ENCODE results near the gene OSBPL2. TPM values are rescaled to one million over a fixed set of nuclear protein-coding genes. Genes with fewer than 3 reads are reported as not detected.

The OSBPL2 gene
- total RNA-seq, 3 donors from 2014 or later (not counting 1 experiment from before 2014, with no cell fraction given) = 77.9 to 112 (median 104) TPM

DNA sequence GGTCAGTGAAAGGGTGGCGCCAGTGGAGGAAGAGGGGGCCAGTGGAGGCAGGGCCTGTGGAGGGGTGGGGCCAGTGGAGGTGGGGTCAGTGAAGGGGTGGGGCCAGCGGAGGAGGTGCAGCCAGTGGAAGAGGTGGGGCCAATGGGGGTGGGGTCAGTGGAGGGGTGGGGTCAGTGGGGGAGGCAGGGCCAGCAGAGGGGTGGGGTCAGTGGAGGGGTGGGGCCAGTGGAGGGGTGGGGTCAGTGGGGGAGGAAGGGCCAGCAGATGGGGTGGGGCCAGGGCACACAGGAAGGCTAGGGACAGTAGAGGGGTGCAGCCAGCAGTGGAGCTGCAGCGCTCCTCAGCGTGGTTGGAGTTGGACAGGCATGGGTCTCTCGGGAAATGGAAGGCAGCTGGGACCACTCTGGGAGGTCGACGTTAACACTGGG lies 83.2 kb downstream of the OSBPL2 start:
- intact Hi-C loops (cut with micrococcal nuclease) = no loop called here
- H3K9me3 ChIP-seq (ENCODE audit: control insufficient read depth, insufficient read depth, low read length) = no peaks in the 10 kb centered on the region
- TF ChIP-seq, protein P1, sequence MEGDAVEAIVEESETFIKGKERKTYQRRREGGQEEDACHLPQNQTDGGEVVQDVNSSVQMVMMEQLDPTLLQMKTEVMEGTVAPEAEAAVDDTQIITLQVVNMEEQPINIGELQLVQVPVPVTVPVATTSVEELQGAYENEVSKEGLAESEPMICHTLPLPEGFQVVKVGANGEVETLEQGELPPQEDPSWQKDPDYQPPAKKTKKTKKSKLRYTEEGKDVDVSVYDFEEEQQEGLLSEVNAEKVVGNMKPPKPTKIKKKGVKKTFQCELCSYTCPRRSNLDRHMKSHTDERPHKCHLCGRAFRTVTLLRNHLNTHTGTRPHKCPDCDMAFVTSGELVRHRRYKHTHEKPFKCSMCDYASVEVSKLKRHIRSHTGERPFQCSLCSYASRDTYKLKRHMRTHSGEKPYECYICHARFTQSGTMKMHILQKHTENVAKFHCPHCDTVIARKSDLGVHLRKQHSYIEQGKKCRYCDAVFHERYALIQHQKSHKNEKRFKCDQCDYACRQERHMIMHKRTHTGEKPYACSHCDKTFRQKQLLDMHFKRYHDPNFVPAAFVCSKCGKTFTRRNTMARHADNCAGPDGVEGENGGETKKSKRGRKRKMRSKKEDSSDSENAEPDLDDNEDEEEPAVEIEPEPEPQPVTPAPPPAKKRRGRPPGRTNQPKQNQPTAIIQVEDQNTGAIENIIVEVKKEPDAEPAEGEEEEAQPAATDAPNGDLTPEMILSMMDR (IDR thresholded peaks at IDR 0.05) = no peak
- DNase-seq = peak in 1 of 2 donors; percentile 30
- no peaks in the 10 kb centered on the region for H3K4me1 ChIP-seq (ENCODE audit: control insufficient read depth, insufficient read depth, low read length)
- Mint-ChIP-seq H3K9me3 (no peaks in the 10 kb centered on the region), H3K27me3 (ENCODE audit: low read depth in 2 of 2) (no peaks in the 10 kb centered on the region), H3K27ac (no peak overlapping the region), H3K4me1 (peaks cover 0 to 6% of the 10 kb centered on the region in 2 donors), H3K4me3 (no peak overlapping the region), H3K36me3 (no peaks in the 10 kb centered on the region)
- 95% methylated on average over 6 of the region's 7 CpGs for WGBS (ENCODE audit: insufficient coverage)
- H3K27me3 ChIP-seq (ENCODE audit: control insufficient read depth, insufficient read depth, low read length) = no peaks in the 10 kb centered on the region
- H3K27ac ChIP-seq (ENCODE audit: low read length) = no peak overlapping the region
- peak; percentile 36 to 73 (median 59) for ATAC-seq
- no peak overlapping the region for H3K4me3 ChIP-seq (ENCODE audit: low read length)
- no peaks in the 10 kb centered on the region for H3K36me3 ChIP-seq (ENCODE audit: control insufficient read depth, insufficient read depth, low read length)

DNA sequence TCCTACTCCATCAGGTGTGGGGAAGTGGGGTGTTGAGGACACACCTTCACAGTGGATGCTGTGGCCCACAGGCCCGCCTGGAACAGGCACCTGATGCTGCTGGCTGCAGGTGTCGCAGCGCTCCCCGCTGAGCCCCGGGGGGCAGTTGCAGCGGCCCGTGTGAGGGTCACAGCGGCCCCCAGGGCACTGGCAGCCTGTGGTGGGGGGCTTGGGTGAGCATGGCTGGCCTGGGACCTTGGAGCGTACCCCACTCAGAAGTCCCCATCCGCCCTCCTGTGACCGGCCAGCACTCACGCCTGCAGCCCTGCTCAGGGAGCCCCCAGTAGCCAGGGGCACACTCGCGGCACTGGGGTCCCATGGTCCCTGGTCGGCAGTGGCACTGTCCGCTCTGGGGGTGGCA lies 83.7 kb downstream of the OSBPL2 start:
- TF ChIP-seq, protein P1 (IDR thresholded peaks at IDR 0.05) = no peak
- Mint-ChIP-seq H3K4me3 (no peak overlapping the region), H3K36me3 (no peaks in the 10 kb centered on the region), H3K27me3 (ENCODE audit: low read depth in 2 of 2) (no peaks in the 10 kb centered on the region), H3K27ac (no peak overlapping the region), H3K9me3 (no peaks in the 10 kb centered on the region), H3K4me1 (peaks cover 0 to 6% of the 10 kb centered on the region in 2 donors)
- Histone ChIP-seq H3K9me3 (ENCODE audit: control insufficient read depth, insufficient read depth, low read length) (no peaks in the 10 kb centered on the region), H3K36me3 (ENCODE audit: control insufficient read depth, insufficient read depth, low read length) (no peaks in the 10 kb centered on the region), H3K27ac (ENCODE audit: low read length) (no peak overlapping the region), H3K27me3 (ENCODE audit: control insufficient read depth, insufficient read depth, low read length) (no peaks in the 10 kb centered on the region), H3K4me3 (ENCODE audit: low read length) (no peak overlapping the region), H3K4me1 (ENCODE audit: control insufficient read depth, insufficient read depth, low read length) (no peaks in the 10 kb centered on the region)
- intact Hi-C loops (cut with micrococcal nuclease) = no loop called here
- no peak for ATAC-seq
- WGBS (ENCODE audit: insufficient coverage) = 95% methylated on average over 16 of the region's 16 CpGs
- DNase-seq = no peak

- no peak overlapping the region for H3K27ac ChIP-seq (ENCODE audit: low read length)
- TF ChIP-seq, protein P1 (IDR thresholded peaks at IDR 0.05) = no peak
- WGBS (ENCODE audit: insufficient coverage) = 91% methylated on average over 15 of the region's 16 CpGs
- ATAC-seq (no peak), DNase-seq (no peak)
- H3K4me3 Mint-ChIP-seq = no peak overlapping the region
- no peaks in the 10 kb centered on the region for H3K9me3 ChIP-seq (ENCODE audit: control insufficient read depth, insufficient read depth, low read length)
- intact Hi-C loops (cut with micrococcal nuclease) = no loop called here
- H3K36me3 Mint-ChIP-seq = no peaks in the 10 kb centered on the region
- H3K9me3 Mint-ChIP-seq = no peaks in the 10 kb centered on the region
- no peaks in the 10 kb centered on the region for H3K4me1 ChIP-seq (ENCODE audit: control insufficient read depth, insufficient read depth, low read length)
- no peak overlapping the region for H3K27ac Mint-ChIP-seq
- H3K27me3 ChIP-seq (ENCODE audit: control insufficient read depth, insufficient read depth, low read length) = no peaks in the 10 kb centered on the region
- H3K4me1 Mint-ChIP-seq = peaks cover 0 to 6% of the 10 kb centered on the region in 2 donors
- H3K4me3 ChIP-seq (ENCODE audit: low read length) = no peak overlapping the region
- no peaks in the 10 kb centered on the region for H3K36me3 ChIP-seq (ENCODE audit: control insufficient read depth, insufficient read depth, low read length)
- H3K27me3 Mint-ChIP-seq (ENCODE audit: low read depth in 2 of 2) = no peaks in the 10 kb centered on the region
These were observed 84.2 kb downstream of the OSBPL2 start for GRCh38 chr20:62322492-62323041.
